Measurements from ENCODE around the gene THBS2. TPM values are rescaled to one million over a fixed set of nuclear protein-coding genes. Genes with fewer than 3 reads are reported as not detected.

THBS2 gene
- total and polyA plus RNA-seq, 2 of the 4 experiments (the other 2 are of a cell fraction), result 97.3 to 113 TPM

GRCh38 chr6:169241688-169242350 lies 11.8 kb downstream of the THBS2 start:
- H3K23ac ChIP-seq (ENCODE audit: low read depth, low read length), result no peak overlapping the region
- DNase-seq, result no peak
- no peak overlapping the region for H2AK9ac ChIP-seq (replicated peaks; ENCODE audit: low read depth, low read length, poor library complexity)
- in situ Hi-C loops (cut with MboI; ENCODE audit: low sequenced_read_pairs), result no loop called here
- no peaks in the 10 kb centered on the region for H3K27me3 ChIP-seq (ENCODE audit: control insufficient read depth, insufficient read depth, low read length)
- H3K14ac ChIP-seq (replicated peaks; ENCODE audit: low read depth, low read length), result no peak overlapping the region
- H2AFZ ChIP-seq (replicated peaks; ENCODE audit: low read length, poor library complexity), result no peak overlapping the region
- no peak overlapping the region for H4K8ac ChIP-seq (ENCODE audit: low read depth in 2 of 2, low read length in 2 of 2)
- no peak for TF ChIP-seq NFE2L2 (IDR thresholded peaks at IDR 0.05; ENCODE audit: low read depth, low read length)
- no peak for TF ChIP-seq POLR2A (IDR thresholded peaks at IDR 0.05; ENCODE audit: low read depth, low read length)
- TF ChIP-seq CEBPB (IDR thresholded peaks at IDR 0.05; ENCODE audit: low read depth, low read length), result no peak
- TF ChIP-seq USF2 (IDR thresholded peaks at IDR 0.05; ENCODE audit: low read depth, low read length), result no peak
- TF ChIP-seq CTCF (conservative IDR thresholded peaks at IDR 0.05; ENCODE audit: low read depth, low read length), result no peak
- no peak overlapping the region for H2BK20ac ChIP-seq (ENCODE audit: low read depth, low read length)
- intact Hi-C loops (cut with micrococcal nuclease), result no loop called here
- H3K4me3 ChIP-seq (ENCODE audit: insufficient read depth, low read depth, low read length), result no peak overlapping the region
- no peak overlapping the region for H2BK120ac ChIP-seq (ENCODE audit: low read depth, low read length)
- dilution Hi-C loops (cut with HindIII; ENCODE audit: low sequenced_read_pairs, unreplicated experiment), result no loop called here
- H3K18ac ChIP-seq (ENCODE audit: low read depth, low read length), result no peak overlapping the region
- no peak overlapping the region for H2AK5ac ChIP-seq (ENCODE audit: low read depth, low read length)
- no TSS peak for BruUV-seq (replicated peaks)
- CTCF ChIA-PET, result no interaction called here
- no peak for ATAC-seq (ENCODE audit: low read depth)
- H3K9me3 ChIP-seq (ENCODE audit: control insufficient read depth, insufficient read depth, low read length), result no peaks in the 10 kb centered on the region
- no peak overlapping the region for H4K91ac ChIP-seq (ENCODE audit: insufficient read depth, low read depth, low read length)
- no peak overlapping the region for H3K27ac ChIP-seq (ENCODE audit: insufficient read depth, low read length)
- H3K56ac ChIP-seq (ENCODE audit: extremely low read depth, insufficient read depth, low read length), result no peak overlapping the region
- no peak overlapping the region for H3K4ac ChIP-seq (ENCODE audit: low read depth, low read length)
- no peak overlapping the region for H4K5ac ChIP-seq (ENCODE audit: low read depth, low read length)
- no peak overlapping the region for H3K4me2 ChIP-seq (ENCODE audit: low read depth, low read length)
- WGBS, 2 experiments (ENCODE audit: extremely low coverage in 2 of 2, insufficient read length in 1 of 2), result 86% methylated on average over 10 of the region's 32 CpGs; no CpG with 5 or more reads in 1 of the 2 experiments
- no peak overlapping the region for H3K9ac ChIP-seq (ENCODE audit: low read depth, low read length)
- peaks cover 33% of the 10 kb centered on the region for H3K36me3 ChIP-seq (ENCODE audit: control insufficient read depth, insufficient read depth, low read length)
- no peaks in the 10 kb centered on the region for H3K79me1 ChIP-seq (ENCODE audit: low read depth in 1 of 2, low read length in 2 of 2)
- no peak overlapping the region for H2BK5ac ChIP-seq (ENCODE audit: low read depth, low read length, poor library complexity, severe bottlenecking)
- no peaks in the 10 kb centered on the region; the same call in 1 of the 2 replicates for H3K9me1 ChIP-seq (ENCODE audit: insufficient read depth, low read length)
- H2BK15ac ChIP-seq (ENCODE audit: low read depth, low read length), result no peak overlapping the region
- no peaks in the 10 kb centered on the region; the same call in 1 of the 2 replicates for H3K4me1 ChIP-seq (ENCODE audit: control insufficient read depth, insufficient read depth, low read length)
- H4K20me1 ChIP-seq (ENCODE audit: insufficient read depth, low read length), result no peaks in the 10 kb centered on the region; the same call in 1 of the 2 replicates
- POLR2A ChIA-PET (ENCODE audit: unreplicated experiment), result no interaction called here
